Right renal pelvis (tissue), 4 donors: Measurements from ENCODE around the gene KDM4C. TPM values are rescaled to one million over a fixed set of nuclear protein-coding genes. Genes with fewer than 3 reads are reported as not detected.
"Not testable (repeated sequence)": the region's sequence is repeated elsewhere in the genome, so short reads cannot be mapped to it uniquely, and the experiment has no call there.

ENCODE experiments used
- DNase-seq, 4 donors: peaks; one replicate each; pipeline ENCODE4 v3.0.0-alpha.2; 2013; ENCODE audit warnings: low read depth in 4 of 4, low spot score in 3 of 4, missing footprints in 1 of 4
- polyA plus RNA-seq, 4 donors: library from polyadenylated mRNA; unstranded; fragments of 120-200 nt; gene quantifications; one replicate each; pipeline ENCODE4 v1.2.1, GENCODE V29; 2013; ENCODE audit not compliant: insufficient read length in 4 of 4

The KDM4C gene
- polyA plus RNA-seq, 4 donors, result 14.9 to 18.4 (median 15.9) TPM

DNA sequence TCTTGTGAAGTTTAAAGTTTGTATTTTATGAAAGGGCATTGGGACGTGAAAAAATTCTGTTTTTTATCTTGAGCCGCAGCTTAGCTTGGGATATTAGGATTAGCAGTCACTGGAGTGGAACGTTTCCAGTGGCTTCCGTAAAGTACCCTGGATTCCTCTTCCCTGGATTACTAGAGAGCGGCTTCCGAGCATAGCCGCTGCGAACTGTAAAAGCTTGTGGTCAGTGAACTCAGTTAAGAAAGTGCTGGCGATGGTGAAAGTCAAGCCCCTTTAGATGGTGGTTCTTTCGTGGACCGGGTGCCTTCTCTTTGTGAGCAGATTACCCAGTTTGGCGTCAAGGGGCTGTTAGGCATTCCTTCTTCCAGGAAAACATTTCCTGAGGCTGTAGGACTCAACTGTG lies 168.1 kb downstream of the KDM4C start:
- no peak for DNase-seq

DNA sequence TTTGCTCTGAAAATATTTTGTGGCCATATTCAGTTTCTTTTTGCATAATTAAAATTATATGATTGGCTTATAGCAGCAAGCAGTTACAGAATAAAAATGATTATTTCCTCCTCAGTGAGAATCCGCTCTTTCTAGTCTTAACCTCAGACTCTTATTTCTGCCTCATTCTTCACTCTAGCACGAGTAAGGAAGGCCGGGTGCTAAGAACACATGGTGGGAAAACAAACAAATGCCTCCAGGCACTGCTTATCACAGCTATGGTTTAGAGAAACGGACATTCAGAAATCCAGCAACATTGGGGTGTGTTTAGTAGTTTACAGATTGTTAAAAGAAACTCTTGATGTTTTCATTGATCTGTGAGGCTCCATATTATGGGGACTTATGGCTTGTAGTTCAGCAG lies 168.7 kb downstream of the KDM4C start:
- no peak for DNase-seq

DNA sequence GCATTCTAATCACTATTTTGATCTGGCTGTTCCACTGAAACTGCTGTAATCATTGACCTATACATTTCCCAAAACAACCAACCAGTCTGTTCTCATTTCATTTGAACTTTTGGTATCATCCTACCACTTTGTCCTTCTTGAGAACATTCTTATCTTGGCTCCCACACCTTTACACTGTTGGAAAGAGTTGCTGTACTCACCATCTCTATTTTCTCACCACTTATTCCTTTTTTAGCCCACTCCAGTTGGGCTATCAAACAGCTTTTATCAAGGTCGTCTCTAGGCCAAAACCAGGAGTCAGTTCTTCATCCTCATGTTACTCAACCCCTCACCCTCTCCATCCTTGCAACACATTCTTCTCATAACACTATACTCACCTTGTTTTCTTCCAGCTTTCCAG lies 170.1 kb downstream of the KDM4C start:
- no peak for DNase-seq

DNA sequence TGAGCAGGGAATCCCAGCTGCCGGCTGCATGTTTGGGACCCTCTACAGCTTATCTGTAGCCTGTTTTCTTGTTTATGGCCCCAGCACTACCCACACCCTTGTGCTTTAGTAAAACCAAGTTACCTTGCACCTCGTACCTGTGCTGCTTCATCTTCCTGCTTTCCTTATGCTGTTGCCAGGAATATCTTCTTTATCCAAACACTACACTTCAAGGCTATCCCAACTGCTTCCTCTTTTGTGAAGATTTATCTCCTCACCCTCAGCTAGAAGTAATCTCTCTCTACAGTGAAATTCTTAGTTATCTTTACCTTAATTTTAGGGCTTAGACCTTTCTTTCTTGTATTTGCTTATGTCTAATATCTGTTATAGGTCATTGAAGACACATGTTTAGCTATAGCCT lies 171.1 kb downstream of the KDM4C start:
- DNase-seq, result no peak

DNA sequence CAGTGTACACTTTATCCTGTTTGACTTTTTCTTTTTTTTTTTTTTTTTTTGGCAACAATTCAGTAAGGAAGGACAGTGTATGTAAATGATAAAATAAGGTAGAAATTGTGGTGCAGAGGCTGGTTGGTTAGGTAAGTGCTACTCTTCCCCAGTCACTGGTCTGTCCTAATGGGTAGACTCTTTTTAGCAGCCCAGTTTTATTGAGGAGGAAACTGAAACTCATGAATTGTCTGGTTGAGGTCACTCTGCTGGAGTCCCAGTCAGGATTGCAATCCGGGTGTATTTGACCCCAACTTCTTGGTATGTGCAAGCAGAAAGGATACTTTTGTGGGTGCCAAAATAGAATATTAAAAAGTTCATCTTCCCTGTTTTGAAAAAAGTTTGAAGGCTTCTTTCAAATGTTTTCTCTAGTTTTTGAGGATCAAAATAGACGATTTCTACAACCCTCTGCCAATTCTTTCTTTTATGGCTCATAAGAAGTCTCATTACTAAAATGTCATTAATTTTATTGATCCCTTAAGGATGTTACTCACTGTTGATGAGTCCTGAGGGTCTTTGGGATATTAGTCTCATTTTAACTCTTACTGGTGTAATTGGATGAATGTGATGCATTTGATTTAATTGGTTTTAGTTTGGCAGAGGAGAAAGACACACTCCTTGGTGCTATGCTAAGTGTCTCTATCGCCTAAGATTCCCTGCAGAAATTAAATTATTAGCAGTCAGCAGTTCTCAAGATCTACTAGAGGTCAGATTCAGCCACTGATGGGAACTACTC lies 171.9 kb downstream of the KDM4C start:
- DNase-seq, result no peak

DNA sequence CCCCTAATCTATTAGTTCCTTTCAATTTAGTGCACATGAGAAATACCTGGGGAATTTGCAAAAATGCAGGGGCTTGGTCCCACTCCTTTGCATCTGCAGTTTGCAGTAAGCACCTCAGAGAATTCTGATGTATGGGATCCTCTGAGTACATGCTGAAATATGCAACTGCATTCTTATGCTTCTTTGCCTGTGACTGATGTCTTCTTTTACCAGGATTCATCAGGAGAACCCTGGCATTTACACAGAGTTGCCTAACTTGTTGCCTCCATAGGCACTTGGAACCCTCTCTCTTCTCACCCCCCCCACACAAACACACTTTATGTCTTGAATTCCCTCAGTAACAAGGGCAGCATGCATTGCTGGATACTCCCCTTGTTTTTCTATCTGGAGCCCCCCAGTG lies 173.1 kb downstream of the KDM4C start:
- no peak for DNase-seq

DNA sequence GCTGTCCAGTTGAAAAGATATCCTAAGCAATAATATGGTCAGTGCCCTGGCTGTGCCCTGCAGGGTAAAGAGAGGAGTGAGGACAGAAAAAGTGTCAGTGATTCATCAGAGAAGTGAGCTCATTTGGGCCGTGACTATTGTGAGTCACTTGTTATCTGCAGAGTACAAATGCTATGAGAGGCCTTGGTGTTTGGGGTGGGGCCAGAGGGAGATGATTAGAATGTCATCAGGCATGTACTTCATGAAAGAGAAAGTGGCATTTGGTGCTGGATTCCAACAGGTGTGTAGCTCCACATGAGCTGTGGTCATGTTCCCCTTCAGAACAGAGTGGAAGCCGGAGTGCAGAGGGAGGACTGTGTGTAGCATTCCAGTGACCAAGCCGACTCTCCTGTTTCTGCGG lies 174.1 kb downstream of the KDM4C start:
- DNase-seq, result no peak

DNA sequence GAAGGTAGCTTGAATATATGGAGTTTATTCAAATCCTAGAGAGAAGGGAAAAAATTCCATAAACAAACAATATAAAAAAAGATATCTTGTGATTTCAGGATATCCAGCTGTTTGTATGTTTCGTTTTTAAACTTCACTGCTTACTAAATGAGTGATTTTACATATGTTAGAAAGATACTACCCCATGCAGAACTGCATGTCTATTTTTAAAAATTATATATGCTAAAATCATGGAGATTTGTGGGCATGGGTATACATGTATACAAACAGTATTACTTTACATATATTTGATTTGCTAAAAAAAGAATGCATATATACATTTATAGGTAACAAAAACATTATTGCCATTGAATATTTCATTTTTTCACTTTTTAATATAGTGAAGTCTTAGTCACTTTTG lies 178.3 kb downstream of the KDM4C start:
- no peak for DNase-seq

DNA sequence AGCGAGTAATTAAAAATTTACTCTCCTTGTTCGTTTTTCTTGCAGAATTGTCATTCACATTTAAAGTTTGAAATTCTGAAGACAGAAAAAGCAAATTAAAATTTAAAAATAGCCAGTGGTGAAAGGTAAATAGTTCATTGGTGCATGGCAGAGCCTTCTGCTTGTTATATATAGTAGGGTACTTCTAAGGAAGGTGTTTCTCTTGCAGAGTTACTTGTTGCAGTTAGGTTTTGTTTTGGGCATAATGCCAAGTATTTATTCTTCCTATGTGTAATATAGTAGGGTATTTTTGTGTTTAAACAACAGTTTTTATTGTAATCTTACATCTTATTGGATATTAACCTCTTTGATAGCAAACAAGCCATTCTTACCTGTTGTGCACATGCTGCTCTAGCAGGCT lies 179.4 kb downstream of the KDM4C start:
- DNase-seq, result no peak

GRCh38 chr9:6938447-6938846 lies 180.7 kb downstream of the KDM4C start:
- DNase-seq, result peak in 1 of 4 donors; percentile 36

DNA sequence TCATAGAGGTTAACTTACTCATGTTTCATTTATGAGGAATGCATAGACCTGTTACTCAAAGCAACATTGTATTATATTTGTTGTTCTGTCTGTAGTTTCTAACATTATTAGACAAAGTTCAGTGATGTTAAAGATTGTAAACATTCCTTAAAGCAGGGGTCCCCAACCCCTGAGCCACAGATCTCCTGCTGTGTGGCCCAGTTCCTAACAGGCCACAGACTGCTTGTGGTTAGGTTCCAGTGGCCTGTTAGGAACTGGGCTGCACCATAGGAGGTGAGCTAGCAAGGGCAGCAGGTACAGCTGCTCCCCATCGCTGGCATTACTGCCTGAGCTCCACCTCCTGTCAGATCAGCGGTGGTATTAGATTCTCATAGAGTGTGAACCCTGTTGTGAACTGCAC lies 181.1 kb downstream of the KDM4C start:
- no peak for DNase-seq

- no peak for DNase-seq
These were observed 183.7 kb downstream of the KDM4C start for GRCh38 chr9:6941501-6941900.

DNA sequence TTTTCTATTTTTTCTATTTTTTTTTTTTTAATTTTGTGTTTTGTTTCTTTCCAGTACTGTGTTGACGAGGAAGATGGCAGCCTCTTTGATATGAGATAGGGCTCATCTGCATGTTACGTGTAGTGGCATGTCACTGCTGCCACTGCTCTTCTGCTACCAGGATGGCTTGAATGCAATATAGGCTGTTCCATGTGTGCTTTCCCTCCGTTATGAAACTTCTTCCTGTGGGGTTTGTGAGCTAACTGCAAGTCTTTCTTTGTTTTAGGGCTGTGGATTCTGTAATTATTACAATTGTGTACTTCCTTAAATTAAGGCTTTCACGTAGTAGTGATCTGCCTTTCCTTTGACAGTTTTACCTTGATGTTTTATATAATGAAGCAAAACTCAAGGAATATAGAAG lies 184.6 kb downstream of the KDM4C start:
- no peak for DNase-seq

- no peak for DNase-seq
These were observed 185.5 kb downstream of the KDM4C start for GRCh38 chr9:6943293-6943692.

- DNase-seq, result no peak
These were observed 186.3 kb downstream of the KDM4C start for GRCh38 chr9:6944093-6944551.

GRCh38 chr9:6944896-6945295 lies 187.1 kb downstream of the KDM4C start:
- DNase-seq, result no peak

DNA sequence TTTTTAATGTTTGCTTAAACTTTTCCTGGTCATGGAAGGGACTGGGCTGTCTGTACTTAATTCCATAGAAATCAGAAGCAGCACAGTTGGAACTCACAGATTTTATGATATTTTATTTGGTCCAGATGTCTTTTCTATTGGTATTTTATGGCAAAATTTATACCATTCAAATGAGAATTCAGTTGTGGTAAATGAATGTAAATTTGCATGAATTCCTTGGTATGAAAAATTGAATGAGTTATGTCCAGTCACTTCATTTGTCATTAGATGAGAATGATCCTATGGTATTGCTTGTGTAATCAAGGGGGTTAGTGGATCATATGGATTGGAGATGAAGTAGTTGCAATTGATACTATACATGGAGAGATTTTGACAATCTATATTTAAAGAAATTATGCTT lies 188.0 kb downstream of the KDM4C start:
- no peak for DNase-seq

- no peak for DNase-seq
These were observed 188.9 kb downstream of the KDM4C start for GRCh38 chr9:6946583-6947166.

GRCh38 chr9:6948921-6949320 lies 191.1 kb downstream of the KDM4C start:
- DNase-seq, result not testable (repeated sequence)

DNA sequence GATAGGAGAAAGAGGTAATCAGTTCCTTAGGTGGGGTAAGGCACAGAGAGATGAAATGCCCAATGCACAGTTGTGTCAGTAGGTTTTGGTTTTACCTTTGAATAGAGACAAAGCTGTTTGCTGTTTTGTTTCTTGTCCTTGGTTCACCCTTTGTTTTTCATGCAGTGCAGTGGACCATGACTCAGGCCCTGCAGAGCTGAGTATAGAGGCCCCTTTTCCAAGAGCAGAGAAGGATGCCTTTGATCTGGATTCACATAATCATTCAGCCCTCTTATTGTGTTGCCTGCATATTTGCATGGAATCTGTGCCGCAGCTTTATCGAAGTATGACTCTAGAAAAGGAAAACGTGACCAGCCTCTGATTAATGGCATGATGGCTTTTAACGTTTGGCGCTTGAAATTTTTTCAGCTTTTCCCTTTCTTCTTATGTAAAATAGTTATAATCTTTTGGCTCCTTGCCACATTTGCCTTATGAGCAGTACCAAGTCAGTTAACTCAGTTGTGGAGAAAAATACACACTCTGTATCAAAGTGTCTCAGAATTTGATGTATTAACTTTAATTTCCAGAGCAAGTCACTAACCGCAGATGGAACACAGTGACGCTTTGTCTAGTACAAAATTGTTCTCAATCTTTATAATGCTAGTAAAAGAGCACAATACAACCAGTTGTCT lies 197.6 kb downstream of the KDM4C start:
- DNase-seq, result peak in 2 of 4 donors; percentile 15 to 31

GRCh38 chr9:6956879-6957278 lies 199.1 kb downstream of the KDM4C start:
- no peak for DNase-seq
